SU-DHL-6 (cell line): ENCODE measurements around the gene PRPF6.

Experiments
- H2AFZ ChIP-seq: fragments of 200-600 bp; sonication (generic); 2 replicates; pipeline ENCODE4 v1.6.1; 2014; ENCODE audit warnings: low read depth, mild to moderate bottlenecking, moderate library complexity, mixed read lengths, antibody characterized with exemption, low read length; ENCODE audit not compliant: severe bottlenecking
- H3F3A ChIP-seq: fragments of 200-600 bp; shearing (Covaris generic); 2 replicates; pipeline ENCODE4 v1.6.0; 2016; ENCODE audit warnings: antibody characterized with exemption, mild to moderate bottlenecking; ENCODE audit not compliant: insufficient read depth
- H3K27ac ChIP-seq: fragments of 200-600 bp; sonication (generic); 2 replicates; pipeline ENCODE4 v1.5.1; 2016; ENCODE audit warnings: low read depth, mild to moderate bottlenecking, low read length, moderate library complexity, mixed read lengths
- H3K27me3 ChIP-seq: fragments of 200-600 bp; sonication (generic), shearing (Covaris generic); 2 replicates; pipeline ENCODE4 v1.6.0; 2014; ENCODE audit warnings: mild to moderate bottlenecking, low read length
- H3K36me3 ChIP-seq: fragments of 200-600 bp; sonication (generic); 2 replicates; pipeline ENCODE4 v1.6.1; 2014; ENCODE audit warnings: mild to moderate bottlenecking, low read length, mixed read lengths
- H3K4me2 ChIP-seq: fragments of 300-600, 200-600 bp; shearing (Covaris generic), sonication (generic); 2 replicates; pipeline ENCODE4 v1.6.0; 2014; ENCODE audit warnings: low read length, low read depth, mild to moderate bottlenecking; ENCODE audit not compliant: poor library complexity, severe bottlenecking
- H3K4me3 ChIP-seq: fragments of 200-600 bp; sonication (generic); 2 replicates; pipeline ENCODE4 v1.5.1; 2014; ENCODE audit warnings: antibody characterized with exemption, low read length, mild to moderate bottlenecking, mixed read lengths; ENCODE audit not compliant: insufficient read depth, poor library complexity, severe bottlenecking
- H3K79me2 ChIP-seq: fragments of 200-600 bp; sonication (generic); 2 replicates; pipeline ENCODE4 v1.6.1; 2014; ENCODE audit warnings: mild to moderate bottlenecking, low read length, moderate library complexity; ENCODE audit not compliant: insufficient read depth
- H3K9ac ChIP-seq: fragments of 200-600 bp; sonication (generic); 2 replicates; pipeline ENCODE4 v1.7.0; 2014; ENCODE audit warnings: mild to moderate bottlenecking, low read length
- H3K9me2 ChIP-seq: fragments of 200-600 bp; sonication (generic); replicated peaks from 2 replicates; pipeline ENCODE4 v1.6.1; 2014; ENCODE audit warnings: low read length; ENCODE audit not compliant: insufficient read depth
- H3K9me3 ChIP-seq: fragments of 200-600 bp; sonication (generic); 2 replicates; pipeline ENCODE4 v1.6.1; 2014; ENCODE audit warnings: low read length, mixed read lengths; ENCODE audit not compliant: insufficient read depth
- H4K20me1 ChIP-seq: fragments of 200-600 bp; sonication (generic); 2 replicates; pipeline ENCODE4 v1.6.1; 2014; ENCODE audit warnings: low read depth, mild to moderate bottlenecking, antibody characterized with exemption, low read length, moderate library complexity, mixed read lengths
- CTCF ChIP-seq: fragments of 200-600 bp; sonication (generic); IDR thresholded peaks from one replicate; pipeline ENCODE4 v1.5.1; 2017; ENCODE audit warnings: antibody characterized with exemption, mild to moderate bottlenecking, low read length, moderate library complexity; ENCODE audit not compliant: insufficient read depth, poor library complexity, severe bottlenecking
- EZH2phosphoT487 ChIP-seq: fragments of 200-600 bp; sonication (generic), shearing (Covaris generic); conservative IDR thresholded peaks from 2 replicates; pipeline ENCODE4 v1.6.1; 2018; ENCODE audit warnings: mild to moderate bottlenecking, antibody characterized with exemption, low read length, moderate library complexity, mixed read lengths

Gene PRPF6

GRCh38 chr20:64052326-64052722 lies 71.4 kb downstream of the PRPF6 start:
- no peaks in the 10 kb centered on the region for H3F3A ChIP-seq
- H3K27me3 ChIP-seq, result no peaks in the 10 kb centered on the region
- H3K9me3 ChIP-seq, result no peaks in the 10 kb centered on the region
- H2AFZ ChIP-seq, result no peak overlapping the region
- H3K27ac ChIP-seq, result no peak overlapping the region
- no peak overlapping the region for H3K4me2 ChIP-seq
- TF ChIP-seq EZH2phosphoT487 (no peak), CTCF (no peak)
- no peaks in the 10 kb centered on the region for H3K9me2 ChIP-seq
- H3K9ac ChIP-seq, result no peak overlapping the region
- H3K4me3 ChIP-seq, result no peak overlapping the region
- no peaks in the 10 kb centered on the region for H4K20me1 ChIP-seq
- no peaks in the 10 kb centered on the region for H3K36me3 ChIP-seq
- H3K79me2 ChIP-seq, result no peaks in the 10 kb centered on the region

- no peaks in the 10 kb centered on the region for H3K27me3 ChIP-seq
- no peaks in the 10 kb centered on the region for H3F3A ChIP-seq
- no peak overlapping the region for H2AFZ ChIP-seq
- no peaks in the 10 kb centered on the region for H3K9me2 ChIP-seq
- H3K4me3 ChIP-seq, result no peak overlapping the region
- no peak overlapping the region for H3K4me2 ChIP-seq
- TF ChIP-seq EZH2phosphoT487 (no peak), CTCF (no peak)
- no peak overlapping the region for H3K9ac ChIP-seq
- no peaks in the 10 kb centered on the region for H3K9me3 ChIP-seq
- H3K36me3 ChIP-seq, result no peaks in the 10 kb centered on the region
- H3K27ac ChIP-seq, result no peak overlapping the region
- no peaks in the 10 kb centered on the region for H3K79me2 ChIP-seq
- H4K20me1 ChIP-seq, result no peaks in the 10 kb centered on the region
Observed at GRCh38 chr20:64052987-64053840, 72.3 kb downstream of the PRPF6 start.

GRCh38 chr20:64053841-64054661 lies 73.1 kb downstream of the PRPF6 start:
- no peak overlapping the region for H3K27ac ChIP-seq
- H3K9me3 ChIP-seq, result no peaks in the 10 kb centered on the region
- H3K9ac ChIP-seq, result no peak overlapping the region
- no peaks in the 10 kb centered on the region for H4K20me1 ChIP-seq
- H3K9me2 ChIP-seq, result no peaks in the 10 kb centered on the region
- no peaks in the 10 kb centered on the region for H3F3A ChIP-seq
- H3K27me3 ChIP-seq, result no peaks in the 10 kb centered on the region
- TF ChIP-seq EZH2phosphoT487 (no peak), CTCF (peak; percentile 12)
- no peaks in the 10 kb centered on the region for H3K36me3 ChIP-seq
- H3K4me2 ChIP-seq, result no peak overlapping the region
- H3K79me2 ChIP-seq, result no peaks in the 10 kb centered on the region
- H3K4me3 ChIP-seq, result no peak overlapping the region
- no peak overlapping the region for H2AFZ ChIP-seq
